Common myeloid progenitor, CD34-positive (primary cell): ENCODE measurements around the gene EPN1.

ENCODE experiments used
- CTCF ChIA-PET: fragments of 350-600 bp; sonication (Branson Sonifier 250); formaldehyde crosslinking; loops from one replicate; lab custom pipeline; 2021; ENCODE audit warnings: antibody characterized with exemption; lab: Charles Lee
- POLR2A ChIA-PET: fragments of 350-600 bp; sonication (Branson Sonifier 250); formaldehyde crosslinking; loops from one replicate; lab custom pipeline; 2021; ENCODE audit warnings: antibody characterized with exemption; lab: Charles Lee
- DNase-seq, 3 donors: peaks; one replicate each; pipeline versions ENCODE4 v3.0.0 to v3.0.0-alpha.2; 2013
- H3K27ac ChIP-seq, 2 experiments: 1 replicate in 1 of 2; 2 replicates in 1 of 2; pipeline ENCODE4 v1.7.0; 2013; ENCODE audit warnings: inconsistent platforms in 2 of 2, low read length in 2 of 2, mild to moderate bottlenecking in 2 of 2, low read depth in 1 of 2, moderate library complexity in 1 of 2; ENCODE audit not compliant: severe bottlenecking in 2 of 2, insufficient read depth in 1 of 2, poor library complexity in 1 of 2
- H3K27me3 ChIP-seq, 5 experiments: replicated peaks in 2 of 5; 1 replicate in 3 of 5; 2 replicates in 2 of 5; pipeline versions ENCODE4 v1.6.1 to v1.7.0; 2013; ENCODE audit warnings: low read length in 4 of 5, mild to moderate bottlenecking in 2 of 5, moderate library complexity in 2 of 5, inconsistent platforms in 1 of 5; ENCODE audit not compliant: insufficient read depth in 5 of 5, control insufficient read depth in 4 of 5
- H3K36me3 ChIP-seq, 4 experiments: 1 replicate in 2 of 4; 2 replicates in 2 of 4; pipeline versions ENCODE4 v1.6.1 to v1.7.0; 2013; ENCODE audit warnings: low read length in 3 of 4, control low read depth in 1 of 4, mild to moderate bottlenecking in 1 of 4; ENCODE audit not compliant: control insufficient read depth in 4 of 4, insufficient read depth in 4 of 4
- H3K4me1 ChIP-seq, 4 experiments: 1 replicate in 3 of 4; 2 replicates in 1 of 4; pipeline versions ENCODE4 v1.6.1 to v1.7.1; 2013; ENCODE audit warnings: low read length in 3 of 4, mild to moderate bottlenecking in 3 of 4, control low read depth in 1 of 4, inconsistent platforms in 1 of 4, moderate library complexity in 1 of 4; ENCODE audit not compliant: control insufficient read depth in 4 of 4, insufficient read depth in 4 of 4; ENCODE audit errors: control extremely low read depth in 1 of 4
- H3K4me3 ChIP-seq, 7 experiments: 1 replicate in 4 of 7; 2 replicates in 3 of 7; pipeline versions ENCODE4 v1.5.1 to v1.7.0; 2013; ENCODE audit warnings: mild to moderate bottlenecking in 7 of 7, low read length in 6 of 7, moderate library complexity in 6 of 7, inconsistent platforms in 2 of 7, low read depth in 2 of 7, control low read depth in 1 of 7; ENCODE audit not compliant: insufficient read depth in 4 of 7, control insufficient read depth in 1 of 7; ENCODE audit errors: extremely low read depth in 1 of 7
- H3K9me3 ChIP-seq, 5 experiments: 1 replicate in 4 of 5; 2 replicates in 1 of 5; pipeline versions ENCODE4 v1.6.1 to v1.7.1; 2013; ENCODE audit warnings: low read length in 4 of 5, mild to moderate bottlenecking in 2 of 5, inconsistent platforms in 1 of 5, low read depth in 1 of 5, moderate library complexity in 1 of 5; ENCODE audit not compliant: control insufficient read depth in 4 of 5, insufficient read depth in 2 of 5; ENCODE audit errors: control extremely low read depth in 1 of 5
- WGBS: methylation state at CpG from one replicate; pipeline ENCODE4 v1.1.5; 2013; ENCODE audit not compliant: insufficient coverage; 5-methylcytosine and 5-hydroxymethylcytosine counted together

The EPN1 gene

GRCh38 chr19:55689411-55690108 is 14.5 kb downstream of the EPN1 start:
- 98% methylated on average over 32 of the region's 35 CpGs for WGBS
- CTCF ChIA-PET: interaction anchor here (0.6 kb wide), 1 partner anchor 24 kb away, joined by 3 read pairs; no protein-coding TSS in a partner anchor

GRCh38 chr19:55690109-55690768 is 15.2 kb downstream of the EPN1 start:
- DNase-seq: no peak
- 97% methylated on average over 20 of the region's 25 CpGs for WGBS
- H3K27ac ChIP-seq: no peak overlapping the region
- H3K4me3 ChIP-seq: no peak overlapping the region
- no peaks in the 10 kb centered on the region for H3K9me3 ChIP-seq
- peaks cover 4 to 97% (median 62%) of the 10 kb centered on the region in 4 experiments for H3K36me3 ChIP-seq
- ChIA-PET POLR2A (no interaction called here), CTCF (interaction anchor here (0.6 to 1.3 kb wide), 2 partner anchors 11 to 24 kb away, joined by 3 read pairs; no protein-coding TSS in a partner anchor)
- H3K27me3 ChIP-seq: no peaks in the 10 kb centered on the region
- no peaks in the 10 kb centered on the region for H3K4me1 ChIP-seq

More at GRCh38 chr19:55689411-55690108, 14.5 kb downstream of the EPN1 start:
- no peaks in the 10 kb centered on the region for H3K4me1 ChIP-seq
- no peaks in the 10 kb centered on the region for H3K9me3 ChIP-seq
- no peaks in the 10 kb centered on the region for H3K27me3 ChIP-seq
- no peak overlapping the region for H3K4me3 ChIP-seq
- H3K36me3 ChIP-seq: peaks cover 4 to 97% (median 64%) of the 10 kb centered on the region in 4 experiments
- DNase-seq: no peak
- POLR2A ChIA-PET: no interaction called here
- H3K27ac ChIP-seq: no peak overlapping the region

DNA sequence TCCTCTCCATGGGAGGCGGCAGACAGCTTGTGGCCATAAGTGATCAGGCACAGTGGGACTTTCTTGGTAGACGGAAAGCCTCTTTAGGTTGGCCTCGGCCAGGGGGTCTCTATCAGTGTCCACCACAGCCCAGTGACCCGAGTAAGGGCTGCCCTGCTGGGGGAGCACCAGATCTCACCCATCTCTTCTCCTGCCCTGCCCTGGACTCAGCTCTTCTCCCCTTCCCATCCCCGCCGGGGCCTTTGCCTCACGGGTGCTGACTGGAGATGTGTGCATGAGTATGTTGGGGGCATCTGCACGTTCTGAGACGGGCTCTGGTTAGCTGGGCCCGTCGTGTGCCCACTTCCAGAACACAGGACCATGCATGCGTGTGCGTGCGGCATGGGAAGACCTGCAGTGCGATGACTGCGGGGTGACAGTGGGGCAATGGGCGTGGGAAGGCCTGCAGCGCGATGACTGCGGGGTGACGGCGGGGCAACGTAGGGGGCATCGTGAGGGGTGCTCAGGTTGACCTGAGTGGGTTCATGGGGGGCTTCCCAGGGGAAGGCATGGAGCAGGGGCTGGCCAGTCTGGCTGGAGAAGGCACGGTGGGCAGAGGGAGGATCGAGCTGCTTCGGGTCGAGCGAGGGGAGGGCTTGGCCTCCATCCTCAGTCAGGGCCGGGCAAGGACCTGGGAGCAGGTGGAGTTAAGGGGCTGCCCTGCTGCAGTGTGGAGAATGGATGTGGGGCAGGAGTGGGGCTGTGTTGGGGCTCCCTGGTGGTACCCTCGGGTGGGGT is 15.9 kb downstream of the EPN1 start:
- POLR2A ChIA-PET: no interaction called here

GRCh38 chr19:55691561-55692481 is 16.8 kb downstream of the EPN1 start:
- no peak for DNase-seq
- CTCF ChIA-PET: interaction anchor here (1.3 to 1.6 kb wide), 2 partner anchors 8 to 9 kb away, joined by 3 read pairs; no protein-coding TSS in a partner anchor
- Histone ChIP-seq H3K27me3 (no peaks in the 10 kb centered on the region), H3K36me3 (peaks cover 4 to 97% (median 66%) of the 10 kb centered on the region in 4 experiments), H3K27ac (no peak overlapping the region), H3K9me3 (no peaks in the 10 kb centered on the region), H3K4me3 (no peak overlapping the region), H3K4me1 (no peaks in the 10 kb centered on the region)
- POLR2A ChIA-PET: no interaction called here
- 97% methylated on average over 26 of the region's 31 CpGs for WGBS

More for the DNA sequence above, 15.9 kb downstream of the EPN1 start:
- H3K4me1 ChIP-seq: no peaks in the 10 kb centered on the region
- H3K27me3 ChIP-seq: no peaks in the 10 kb centered on the region
- H3K9me3 ChIP-seq: no peaks in the 10 kb centered on the region
- WGBS: 97% methylated on average over 21 of the region's 31 CpGs
- DNase-seq: no peak
- no peak overlapping the region for H3K4me3 ChIP-seq
- peaks cover 4 to 97% (median 64%) of the 10 kb centered on the region in 4 experiments for H3K36me3 ChIP-seq
- H3K27ac ChIP-seq: no peak overlapping the region
- CTCF ChIA-PET: interaction anchor here (1.3 kb wide), 1 partner anchor 10 kb away, joined by 3 read pairs; no protein-coding TSS in a partner anchor

DNA sequence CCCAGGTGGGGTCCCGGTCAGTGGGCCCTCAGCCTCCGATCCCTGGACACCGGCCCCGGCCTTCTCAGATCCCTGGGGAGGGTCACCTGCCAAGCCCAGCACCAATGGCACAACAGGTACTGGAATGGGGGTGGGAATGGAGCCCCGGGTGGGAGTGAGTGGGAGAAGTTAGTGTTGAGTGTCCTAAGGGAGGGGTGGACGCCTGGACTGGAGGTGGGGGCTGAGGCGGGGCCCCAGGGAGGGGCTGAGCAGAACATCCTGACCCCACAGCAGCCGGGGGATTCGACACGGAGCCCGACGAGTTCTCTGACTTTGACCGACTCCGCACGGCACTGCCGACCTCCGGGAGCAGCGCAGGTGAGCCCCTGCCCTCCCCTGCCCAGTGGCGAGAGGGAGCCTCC is 17.7 kb downstream of the EPN1 start:
- Histone ChIP-seq H3K4me1 (no peaks in the 10 kb centered on the region), H3K27ac (no peak overlapping the region), H3K4me3 (no peak overlapping the region), H3K9me3 (no peaks in the 10 kb centered on the region), H3K36me3 (peaks cover 4 to 95% (median 67%) of the 10 kb centered on the region in 4 experiments), H3K27me3 (no peaks in the 10 kb centered on the region)
- ChIA-PET CTCF (interaction anchor here (1.6 kb wide), 1 partner anchor 9 kb away, joined by 3 read pairs; no protein-coding TSS in a partner anchor), POLR2A (no interaction called here)
- WGBS: 98% methylated on average over 17 of the region's 19 CpGs
- no peak for DNase-seq

- no peaks in the 10 kb centered on the region for H3K27me3 ChIP-seq
- POLR2A ChIA-PET: no interaction called here
These were observed 18.4 kb downstream of the EPN1 start for GRCh38 chr19:55693336-55693974.

More at GRCh38 chr19:55693336-55693974, 18.4 kb downstream of the EPN1 start:
- no peaks in the 10 kb centered on the region for H3K4me1 ChIP-seq
- WGBS: 97% methylated on average over 18 of the region's 20 CpGs
- no peak overlapping the region for H3K27ac ChIP-seq
- no peak for DNase-seq
- peaks cover 4 to 95% (median 68%) of the 10 kb centered on the region in 4 experiments for H3K36me3 ChIP-seq
- H3K4me3 ChIP-seq: no peak overlapping the region
- CTCF ChIA-PET: interaction anchor here (1.6 kb wide), 1 partner anchor 10 kb away, joined by 3 read pairs; no protein-coding TSS in a partner anchor
- H3K9me3 ChIP-seq: no peaks in the 10 kb centered on the region
